Activated CD4-positive, alpha-beta T cell treated with anti-CD3 and anti-CD28 coated beads for 24 hours (primary cell): ENCODE data around the gene MYOZ1.
"Not testable (repeated sequence)": the region's sequence is repeated elsewhere in the genome, so short reads cannot be mapped to it uniquely, and the experiment has no call there.

ENCODE experiments used
- DNase-seq, 2 donors: peaks; one replicate each; pipeline ENCODE4 v3.0.0-alpha.2; 2020; ENCODE audit warnings: low read depth in 2 of 2

Gene MYOZ1

GRCh38 chr10:73641328-73642060 lies at the start of gene MYOZ1:
Gene MYOZ1 (minus strand): TSS chr10:73641474. CDS start chr10:73640017, 1,457 bp downstream.
- DNase-seq: no peak

- DNase-seq: not testable (repeated sequence)
Measured at GRCh38 chr10:73690755-73691154, 49.5 kb upstream of the MYOZ1 start.

GRCh38 chr10:73689596-73689995 lies 48.3 kb upstream of the MYOZ1 start:
- not testable (repeated sequence) for DNase-seq

GRCh38 chr10:73687641-73688040 lies 46.4 kb upstream of the MYOZ1 start:
- DNase-seq: not testable (repeated sequence)

GRCh38 chr10:73674546-73674945 lies 33.3 kb upstream of the MYOZ1 start:
- not testable (repeated sequence) for DNase-seq

- not testable (repeated sequence) for DNase-seq
Measured at GRCh38 chr10:73668378-73668777, 27.1 kb upstream of the MYOZ1 start.

GRCh38 chr10:73666153-73666809 lies 25.0 kb upstream of the MYOZ1 start:
- DNase-seq: not testable (repeated sequence)

GRCh38 chr10:73665581-73665980 lies 24.3 kb upstream of the MYOZ1 start:
- DNase-seq: not testable (repeated sequence)

GRCh38 chr10:73664156-73665040 lies 23.1 kb upstream of the MYOZ1 start:
- DNase-seq: not testable (repeated sequence)

- not testable (repeated sequence) for DNase-seq
Measured at GRCh38 chr10:73663621-73664020, 22.3 kb upstream of the MYOZ1 start.

- DNase-seq: not testable (repeated sequence)
Measured at GRCh38 chr10:73662705-73663104, 21.4 kb upstream of the MYOZ1 start.

GRCh38 chr10:73655990-73656298 lies 14.7 kb upstream of the MYOZ1 start, which contains the start of gene SYNPO2L:
Gene SYNPO2L (minus strand): TSS chr10:73656029. CDS start chr10:73655922, 107 bp downstream.
- no peak for DNase-seq

GRCh38 chr10:73655257-73655989 lies 14.1 kb upstream of the MYOZ1 start:
- DNase-seq: no peak

- DNase-seq: no peak
Measured at GRCh38 chr10:73653701-73654100, 12.4 kb upstream of the MYOZ1 start.

GRCh38 chr10:73653195-73653594 lies 11.9 kb upstream of the MYOZ1 start:
- no peak for DNase-seq

GRCh38 chr10:73650537-73651331 lies 9.5 kb upstream of the MYOZ1 start:
- no peak for DNase-seq

- no peak for DNase-seq
Measured at GRCh38 chr10:73649876-73650536, 8.7 kb upstream of the MYOZ1 start.

- no peak for DNase-seq
Measured at GRCh38 chr10:73648975-73649829, 7.9 kb upstream of the MYOZ1 start.
